ENCODE measurements around the gene MPP2. TPM values are rescaled to one million over a fixed set of nuclear protein-coding genes. Genes with fewer than 3 reads are reported as not detected.

MPP2 gene
- total and polyA plus RNA-seq, 2 donors (not counting 3 experiments of a cell fraction or from before 2014, with no cell fraction given): 1.4 to 1.6 TPM

DNA sequence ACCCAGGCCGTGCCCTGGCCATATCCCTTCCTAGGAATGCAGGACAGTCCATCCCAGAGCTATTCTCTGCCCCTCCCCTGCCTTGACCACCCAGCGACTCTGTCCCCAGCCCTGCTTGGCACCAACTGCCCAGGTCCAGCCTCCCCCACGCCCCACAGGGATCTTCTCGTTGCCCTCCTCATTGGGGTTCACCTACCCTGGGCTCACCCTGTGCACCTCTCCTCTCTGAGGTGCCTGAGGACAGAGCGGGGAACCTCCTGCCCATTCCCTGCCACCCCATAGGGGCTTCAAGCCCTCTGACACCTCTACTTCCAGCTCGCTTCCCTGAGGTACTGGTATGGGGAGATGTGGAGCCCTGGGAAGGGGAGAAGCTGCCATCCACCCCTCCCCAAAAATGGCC lies 6.2 kb upstream of the MPP2 start:
- BruUV-seq (replicated peaks): no TSS peak
- DNase-seq (ENCODE audit: low read depth, low spot score) (no peak), FAIRE-seq (no peak)
- Histone ChIP-seq H3K36me3 (ENCODE audit: control insufficient read depth in 2 of 2, extremely low read depth in 1 of 2, insufficient read depth in 2 of 2, low read length in 2 of 2) (no peaks in the 10 kb centered on the region), H3K4me1 (ENCODE audit: control insufficient read depth, extremely low read depth, insufficient read depth, low read length) (no peaks in the 10 kb centered on the region), H3K27me3 (ENCODE audit: control insufficient read depth in 2 of 2, insufficient read depth in 2 of 2, low read length in 2 of 2) (peaks cover 29 to 34% of the 10 kb centered on the region in 2 experiments), H3K27ac (ENCODE audit: insufficient read depth, low read depth, low read length) (no peak overlapping the region), H3K79me2 (ENCODE audit: control insufficient read depth, insufficient read depth, low read length) (no peaks in the 10 kb centered on the region), H2AFZ (ENCODE audit: low read depth, low read length) (no peak overlapping the region), H3K4me3 (replicated peaks in 1 of 3; ENCODE audit: insufficient read depth in 1 of 3, low read depth in 1 of 3, low read length in 3 of 3) (no peak overlapping the region), H4K20me1 (replicated peaks; ENCODE audit: control insufficient read depth, extremely low read depth, insufficient read depth, low read length) (no peaks in the 10 kb centered on the region), H3K9ac (replicated peaks; ENCODE audit: extremely low read depth, insufficient read depth, low read length) (no peak overlapping the region), H3K9me3 (replicated peaks; ENCODE audit: control insufficient read depth, insufficient read depth, low read length) (no peaks in the 10 kb centered on the region), H3K4me2 (ENCODE audit: insufficient read depth, low read length) (no peak overlapping the region), H3K9me1 (replicated peaks; ENCODE audit: control insufficient read depth, extremely low read depth, insufficient read depth, low read length) (no peaks in the 10 kb centered on the region)
- CTCF ChIA-PET: interaction anchor here (0.9 to 1.0 kb wide), 2 partner anchors 10 to 30 kb away, joined by 3 to 5 read pairs; no protein-coding TSS in a partner anchor
- POLR2A ChIA-PET: no interaction called here
- intact Hi-C loops (cut with micrococcal nuclease) (no loop called here), dilution Hi-C loops (cut with MboI; ENCODE audit: extremely low pct_ligation_motif_present, low sequenced_read_pairs) (no loop called here)
- TF ChIP-seq FOS (IDR thresholded peaks at IDR 0.05; ENCODE audit: borderline replicate concordance, insufficient read depth, low read length) (no peak), EZH2 (IDR thresholded peaks at IDR 0.05; ENCODE audit: borderline replicate concordance, low read depth, low read length, severe bottlenecking) (no peak), POLR2A (IDR thresholded peaks at IDR 0.05; ENCODE audit: low read depth, low read length) (no peak), GATA2 (IDR thresholded peaks at IDR 0.05; ENCODE audit: insufficient read depth, insufficient read length, low read depth, low read length) (no peak)
- TF ChIP-seq, protein P1, sequence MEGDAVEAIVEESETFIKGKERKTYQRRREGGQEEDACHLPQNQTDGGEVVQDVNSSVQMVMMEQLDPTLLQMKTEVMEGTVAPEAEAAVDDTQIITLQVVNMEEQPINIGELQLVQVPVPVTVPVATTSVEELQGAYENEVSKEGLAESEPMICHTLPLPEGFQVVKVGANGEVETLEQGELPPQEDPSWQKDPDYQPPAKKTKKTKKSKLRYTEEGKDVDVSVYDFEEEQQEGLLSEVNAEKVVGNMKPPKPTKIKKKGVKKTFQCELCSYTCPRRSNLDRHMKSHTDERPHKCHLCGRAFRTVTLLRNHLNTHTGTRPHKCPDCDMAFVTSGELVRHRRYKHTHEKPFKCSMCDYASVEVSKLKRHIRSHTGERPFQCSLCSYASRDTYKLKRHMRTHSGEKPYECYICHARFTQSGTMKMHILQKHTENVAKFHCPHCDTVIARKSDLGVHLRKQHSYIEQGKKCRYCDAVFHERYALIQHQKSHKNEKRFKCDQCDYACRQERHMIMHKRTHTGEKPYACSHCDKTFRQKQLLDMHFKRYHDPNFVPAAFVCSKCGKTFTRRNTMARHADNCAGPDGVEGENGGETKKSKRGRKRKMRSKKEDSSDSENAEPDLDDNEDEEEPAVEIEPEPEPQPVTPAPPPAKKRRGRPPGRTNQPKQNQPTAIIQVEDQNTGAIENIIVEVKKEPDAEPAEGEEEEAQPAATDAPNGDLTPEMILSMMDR (IDR thresholded peaks at IDR 0.05; ENCODE audit: extremely low read depth in 1 of 2, insufficient read depth in 1 of 2, low read depth in 1 of 2, low read length in 2 of 2): no peak
- TF ChIP-seq, protein P2, sequence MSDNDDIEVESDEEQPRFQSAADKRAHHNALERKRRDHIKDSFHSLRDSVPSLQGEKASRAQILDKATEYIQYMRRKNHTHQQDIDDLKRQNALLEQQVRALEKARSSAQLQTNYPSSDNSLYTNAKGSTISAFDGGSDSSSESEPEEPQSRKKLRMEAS (IDR thresholded peaks at IDR 0.05; ENCODE audit: insufficient read depth, insufficient read length): no peak
